Thymus (tissue), 11 donors: ENCODE measurements around the gene LYL1. TPM values are rescaled to one million over a fixed set of nuclear protein-coding genes. Genes with fewer than 3 reads are reported as not detected.

Experiments used
- DNase-seq, 9 donors: peaks; one replicate each; pipeline ENCODE4 v3.0.0-alpha.2; 2013; ENCODE audit warnings: low spot score in 9 of 9, low read depth in 6 of 9, missing footprints in 1 of 9
- H3K27ac ChIP-seq, 2 donors: one replicate each; pipeline ENCODE4 v1.5.1; 2013; ENCODE audit warnings: control low read depth in 1 of 2, low read depth in 1 of 2, low read length in 1 of 2, mild to moderate bottlenecking in 1 of 2, moderate library complexity in 1 of 2
- H3K27me3 ChIP-seq, 2 donors: one replicate each; pipeline ENCODE4 v1.5.1; 2013; ENCODE audit warnings: low read length in 1 of 2; ENCODE audit not compliant: control insufficient read depth in 2 of 2, insufficient read depth in 1 of 2
- H3K36me3 ChIP-seq, 2 donors: one replicate each; pipeline ENCODE4 v1.5.1; 2013; ENCODE audit warnings: low read length in 1 of 2, mild to moderate bottlenecking in 1 of 2, moderate library complexity in 1 of 2; ENCODE audit not compliant: control insufficient read depth in 2 of 2, insufficient read depth in 2 of 2
- H3K4me1 ChIP-seq, 2 donors: one replicate each; pipeline ENCODE4 v1.5.1; 2013; ENCODE audit warnings: low read length in 2 of 2; ENCODE audit not compliant: control insufficient read depth in 2 of 2, insufficient read depth in 2 of 2
- H3K4me3 ChIP-seq, 2 donors: one replicate each; pipeline ENCODE4 v1.5.1; 2013; ENCODE audit warnings: low read length in 2 of 2, control low read depth in 1 of 2, mild to moderate bottlenecking in 1 of 2
- H3K9me3 ChIP-seq, 2 donors: one replicate each; pipeline ENCODE4 v1.5.1; 2013; ENCODE audit warnings: low read length in 1 of 2, mild to moderate bottlenecking in 1 of 2; ENCODE audit not compliant: control insufficient read depth in 2 of 2, insufficient read depth in 1 of 2
- WGBS: extraction: QIAGEN DNeasy Blood & Tissue Kit; methylation state at CpG from one replicate; pipeline ENCODE4 v1.1.7; 2013; 5-methylcytosine and 5-hydroxymethylcytosine counted together
- polyA plus RNA-seq: library from polyadenylated mRNA; stranded (reverse); fragments of 200-250 nt; gene quantifications from one replicate; pipeline ENCODE4 v1.2.3, GENCODE V29; 2013
- total RNA-seq: library from RNA; stranded (reverse); fragments of 120-200 nt; gene quantifications from one replicate; pipeline ENCODE4 v1.2.4, GENCODE V29; 2013
- donor health status: healthy.

Gene LYL1
- total and polyA plus RNA-seq, 2 donors = 8.3 to 14.0 TPM

DNA sequence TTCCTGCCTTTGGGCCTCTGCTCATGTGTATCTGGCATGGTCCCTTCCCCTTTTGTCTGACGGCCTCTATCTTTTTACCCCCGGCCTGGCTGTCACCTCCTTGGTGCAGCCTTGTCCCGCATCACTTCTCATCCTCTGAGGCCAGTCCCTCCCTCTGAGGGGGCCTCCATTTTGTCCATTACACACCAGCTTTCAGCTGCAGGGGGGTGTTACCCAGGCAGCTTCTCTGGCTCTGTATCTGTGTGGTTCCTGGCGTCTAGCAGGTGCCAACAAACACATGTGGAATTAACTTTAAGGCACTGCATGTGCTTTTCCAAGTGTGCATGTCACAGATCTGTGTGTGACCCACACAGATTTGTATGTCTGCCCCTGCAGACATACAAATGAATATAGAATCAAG is 52.4 kb downstream of the LYL1 start:
- no peak overlapping the region for H3K4me3 ChIP-seq
- peaks cover 0 to 36% of the 10 kb centered on the region in 2 donors for H3K27me3 ChIP-seq
- no peaks in the 10 kb centered on the region for H3K9me3 ChIP-seq
- no peaks in the 10 kb centered on the region for H3K36me3 ChIP-seq
- H3K4me1 ChIP-seq = peaks cover 13 to 36% of the 10 kb centered on the region in 2 donors
- no peak for DNase-seq
- 87% methylated on average over 4 of the region's 4 CpGs for WGBS
- no peak overlapping the region for H3K27ac ChIP-seq

Other genes with a start within 250 kb of the LYL1 start
- 14.6 TPM for gene DNASE2, start 221.4 kb downstream of the LYL1 start, total RNA-seq
- 20.8 TPM for gene DNASE2, start 221.4 kb downstream of the LYL1 start, polyA plus RNA-seq
- 2.5 TPM for gene KLF1, start 215.7 kb downstream of the LYL1 start, total RNA-seq
- 0.09 TPM for gene KLF1, start 215.7 kb downstream of the LYL1 start, polyA plus RNA-seq
- 21.9 TPM for gene GCDH, start 211.7 kb downstream of the LYL1 start, total RNA-seq
- gene GCDH, start 211.7 kb downstream of the LYL1 start, polyA plus RNA-seq = 33.6 TPM
- 1.6 TPM for gene SYCE2, start 183.6 kb downstream of the LYL1 start, total RNA-seq
- gene SYCE2, start 183.6 kb downstream of the LYL1 start, polyA plus RNA-seq = 0.48 TPM
- 46.7 TPM for gene FARSA, start 169.1 kb downstream of the LYL1 start, total RNA-seq
- 33.6 TPM for gene FARSA, start 169.1 kb downstream of the LYL1 start, polyA plus RNA-seq
- gene CALR, start 164.2 kb downstream of the LYL1 start, total RNA-seq = 639 TPM
- gene CALR, start 164.2 kb downstream of the LYL1 start, polyA plus RNA-seq = 189 TPM
- gene RAD23A, start 157.0 kb downstream of the LYL1 start, total RNA-seq = 55.8 TPM
- gene RAD23A, start 157.0 kb downstream of the LYL1 start, polyA plus RNA-seq = 128 TPM
- gene GADD45GIP1, start 145.6 kb downstream of the LYL1 start, total RNA-seq = 27.7 TPM
- 27.2 TPM for gene GADD45GIP1, start 145.6 kb downstream of the LYL1 start, polyA plus RNA-seq
- gene DAND5, start 133.3 kb downstream of the LYL1 start, total RNA-seq = 0.09 TPM
- 0.09 TPM for gene DAND5, start 133.3 kb downstream of the LYL1 start, polyA plus RNA-seq
- gene NFIX, start 107.4 kb downstream of the LYL1 start, total RNA-seq = 2.0 TPM
- 10.5 TPM for gene NFIX, start 107.4 kb downstream of the LYL1 start, polyA plus RNA-seq
- 20.2 TPM for gene TRMT1, start 13.9 kb upstream of the LYL1 start, total RNA-seq
- 69.9 TPM for gene TRMT1, start 13.9 kb upstream of the LYL1 start, polyA plus RNA-seq
- gene NACC1, start 15.4 kb upstream of the LYL1 start, total RNA-seq = 12.8 TPM
- 17.5 TPM for gene NACC1, start 15.4 kb upstream of the LYL1 start, polyA plus RNA-seq
- gene STX10, start 47.5 kb upstream of the LYL1 start, total RNA-seq = 47.9 TPM
- gene STX10, start 47.5 kb upstream of the LYL1 start, polyA plus RNA-seq = 101 TPM
- gene IER2, start 47.6 kb upstream of the LYL1 start, total RNA-seq = 28.3 TPM
- gene IER2, start 47.6 kb upstream of the LYL1 start, polyA plus RNA-seq = 92.7 TPM